ENCODE data around the gene CACTIN.
"Not testable (repeated sequence)": the region's sequence is repeated elsewhere in the genome, so short reads cannot be mapped to it uniquely, and the experiment has no call there.

The CACTIN gene

GRCh38 chr19:3585301-3586126 is 41.1 kb downstream of the CACTIN start, which contains the start of gene GIPC3:
GIPC3 (plus strand) TSS chr19:3585478; CDS start chr19:3585598, 120 bp downstream.
- DNase-seq = peak; percentile 31
- H3K36me3 ChIP-seq = no peaks in the 10 kb centered on the region
- H3K27me3 ChIP-seq (ENCODE audit: insufficient read depth, low read depth, severe bottlenecking) = no peaks in the 10 kb centered on the region
- H3K27ac ChIP-seq = no peak within 1 kb of the TSS
- H3K9me3 ChIP-seq (ENCODE audit: severe bottlenecking) = peaks cover 3% of the 10 kb centered on the region
- TF ChIP-seq, protein P1, sequence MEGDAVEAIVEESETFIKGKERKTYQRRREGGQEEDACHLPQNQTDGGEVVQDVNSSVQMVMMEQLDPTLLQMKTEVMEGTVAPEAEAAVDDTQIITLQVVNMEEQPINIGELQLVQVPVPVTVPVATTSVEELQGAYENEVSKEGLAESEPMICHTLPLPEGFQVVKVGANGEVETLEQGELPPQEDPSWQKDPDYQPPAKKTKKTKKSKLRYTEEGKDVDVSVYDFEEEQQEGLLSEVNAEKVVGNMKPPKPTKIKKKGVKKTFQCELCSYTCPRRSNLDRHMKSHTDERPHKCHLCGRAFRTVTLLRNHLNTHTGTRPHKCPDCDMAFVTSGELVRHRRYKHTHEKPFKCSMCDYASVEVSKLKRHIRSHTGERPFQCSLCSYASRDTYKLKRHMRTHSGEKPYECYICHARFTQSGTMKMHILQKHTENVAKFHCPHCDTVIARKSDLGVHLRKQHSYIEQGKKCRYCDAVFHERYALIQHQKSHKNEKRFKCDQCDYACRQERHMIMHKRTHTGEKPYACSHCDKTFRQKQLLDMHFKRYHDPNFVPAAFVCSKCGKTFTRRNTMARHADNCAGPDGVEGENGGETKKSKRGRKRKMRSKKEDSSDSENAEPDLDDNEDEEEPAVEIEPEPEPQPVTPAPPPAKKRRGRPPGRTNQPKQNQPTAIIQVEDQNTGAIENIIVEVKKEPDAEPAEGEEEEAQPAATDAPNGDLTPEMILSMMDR (IDR thresholded peaks at IDR 0.05; ENCODE audit: low read depth, low read length) = no peak
- H3K4me3 ChIP-seq (ENCODE audit: low read depth, low read length) = peak within 1 kb of the TSS; percentile 53

- not testable (repeated sequence) for H3K36me3 ChIP-seq; H3K27ac ChIP-seq; DNase-seq; H3K9me3 ChIP-seq (ENCODE audit: severe bottlenecking); H3K27me3 ChIP-seq (ENCODE audit: insufficient read depth, low read depth, severe bottlenecking); H3K4me3 ChIP-seq (ENCODE audit: low read depth, low read length)
These were observed 42.4 kb downstream of the CACTIN start for GRCh38 chr19:3584036-3584802.

DNA sequence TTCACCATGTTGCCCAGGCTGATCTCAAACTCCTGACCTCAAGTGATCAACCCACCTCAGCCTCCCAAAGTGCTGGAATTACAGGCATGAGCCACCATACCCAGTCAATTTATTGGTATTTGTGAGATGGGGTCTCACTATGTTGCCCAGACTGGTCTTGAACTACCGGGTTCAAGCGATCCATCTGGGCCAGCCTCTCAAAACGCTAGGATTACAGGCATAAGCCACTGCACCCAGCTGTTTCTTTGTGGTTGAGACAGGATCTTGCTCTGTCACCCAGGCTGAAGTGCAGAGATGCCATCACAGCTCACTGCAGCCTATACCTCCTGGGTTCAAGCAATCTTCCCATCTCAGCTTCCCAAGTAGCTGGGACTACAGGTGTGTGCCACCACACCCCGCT is 44.8 kb downstream of the CACTIN start:
- DNase-seq; H3K27me3 ChIP-seq (ENCODE audit: insufficient read depth, low read depth, severe bottlenecking); H3K27ac ChIP-seq; H3K9me3 ChIP-seq (ENCODE audit: severe bottlenecking); H3K36me3 ChIP-seq; H3K4me3 ChIP-seq (ENCODE audit: low read depth, low read length): not testable (repeated sequence)

DNA sequence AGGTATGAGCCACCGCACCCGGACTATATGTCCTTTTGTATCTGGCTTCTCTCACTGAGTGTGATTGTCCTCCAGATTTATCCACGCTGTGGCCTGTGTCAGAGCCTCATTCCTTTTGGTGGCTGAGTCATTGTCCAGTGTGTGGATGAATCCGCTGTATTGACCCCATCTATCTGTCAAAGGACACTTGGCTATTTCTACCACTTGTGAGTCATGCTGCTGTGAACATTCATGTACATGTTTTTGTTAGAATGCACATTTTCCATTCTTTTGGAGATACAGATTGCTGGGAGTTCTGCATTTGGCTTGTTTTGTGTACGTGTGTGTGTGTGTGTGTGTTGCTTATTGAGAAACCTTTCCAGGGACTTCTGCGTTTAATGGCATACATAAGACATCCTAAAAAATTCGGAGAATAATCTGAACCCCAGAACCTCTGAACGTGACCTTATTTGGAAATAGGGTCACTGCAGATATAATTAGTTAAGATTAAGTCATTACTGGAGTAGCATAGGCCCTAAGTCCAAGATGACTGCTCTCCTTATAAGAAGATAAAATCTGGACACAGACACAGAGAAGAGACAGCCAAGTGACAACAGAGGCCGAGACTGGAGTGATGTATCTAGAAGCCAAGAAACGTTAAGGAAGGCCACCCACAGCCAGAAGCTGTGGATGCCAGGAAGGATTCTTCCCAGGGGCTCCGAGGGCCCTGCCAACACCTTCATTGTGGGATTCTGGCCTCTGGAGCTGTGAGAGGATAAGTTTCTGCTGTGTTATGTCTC is 46.2 kb downstream of the CACTIN start:
- TF ChIP-seq, protein P1 (IDR thresholded peaks at IDR 0.05; ENCODE audit: low read depth, low read length) = no peak
- DNase-seq = no peak
- Histone ChIP-seq H3K4me3 (ENCODE audit: low read depth, low read length) (no peak overlapping the region), H3K27ac (no peak overlapping the region), H3K27me3 (ENCODE audit: insufficient read depth, low read depth, severe bottlenecking) (no peaks in the 10 kb centered on the region), H3K36me3 (peaks cover 11% of the 10 kb centered on the region), H3K9me3 (ENCODE audit: severe bottlenecking) (no peaks in the 10 kb centered on the region)

GRCh38 chr19:3578390-3578789 is 48.2 kb downstream of the CACTIN start:
- Histone ChIP-seq H3K4me3 (ENCODE audit: low read depth, low read length) (no peak overlapping the region), H3K27me3 (ENCODE audit: insufficient read depth, low read depth, severe bottlenecking) (no peaks in the 10 kb centered on the region), H3K9me3 (ENCODE audit: severe bottlenecking) (no peaks in the 10 kb centered on the region), H3K36me3 (peaks cover 19% of the 10 kb centered on the region), H3K27ac (no peak overlapping the region)
- no peak for DNase-seq
- TF ChIP-seq, protein P1 (IDR thresholded peaks at IDR 0.05; ENCODE audit: low read depth, low read length) = no peak

GRCh38 chr19:3577723-3578344 is 48.8 kb downstream of the CACTIN start:
- no peak for DNase-seq
- TF ChIP-seq, protein P1 (IDR thresholded peaks at IDR 0.05; ENCODE audit: low read depth, low read length) = no peak

More at GRCh38 chr19:3577723-3578344, 48.8 kb downstream of the CACTIN start:
- no peaks in the 10 kb centered on the region for H3K9me3 ChIP-seq (ENCODE audit: severe bottlenecking)
- H3K27me3 ChIP-seq (ENCODE audit: insufficient read depth, low read depth, severe bottlenecking) = no peaks in the 10 kb centered on the region
- H3K4me3 ChIP-seq (ENCODE audit: low read depth, low read length) = no peak overlapping the region
- no peak overlapping the region for H3K27ac ChIP-seq
- peaks cover 19% of the 10 kb centered on the region for H3K36me3 ChIP-seq
